DMS79 treated with DMSO at 0.1 percent for 48 hours (cell line): ENCODE measurements around the gene TNKS1BP1.

ENCODE experiments used
- DNase-seq: peaks from one replicate; lab custom pipeline; 2025; lab: John Stamatoyannopoulos, UW

The TNKS1BP1 gene

DNA sequence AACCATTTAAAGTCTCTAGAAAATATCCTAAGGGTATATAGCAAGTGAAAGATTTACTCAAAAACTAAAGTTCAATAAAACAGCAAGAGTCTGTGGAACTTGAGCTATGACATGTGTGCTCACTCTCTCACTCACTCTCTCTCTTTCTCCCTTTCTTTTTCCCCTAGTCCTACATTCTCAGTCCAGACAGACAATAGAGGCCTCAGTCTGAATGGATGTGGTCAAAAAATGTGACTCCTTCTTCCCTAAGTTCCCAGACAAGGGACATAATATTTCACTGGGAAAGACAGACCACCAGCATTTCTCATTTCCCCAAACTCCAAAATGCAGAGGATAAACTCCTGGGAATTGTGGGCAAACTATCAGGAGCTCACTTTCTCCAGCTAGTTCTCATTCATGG is 70.1 kb downstream of the TNKS1BP1 start:
- no peak for DNase-seq

DNA sequence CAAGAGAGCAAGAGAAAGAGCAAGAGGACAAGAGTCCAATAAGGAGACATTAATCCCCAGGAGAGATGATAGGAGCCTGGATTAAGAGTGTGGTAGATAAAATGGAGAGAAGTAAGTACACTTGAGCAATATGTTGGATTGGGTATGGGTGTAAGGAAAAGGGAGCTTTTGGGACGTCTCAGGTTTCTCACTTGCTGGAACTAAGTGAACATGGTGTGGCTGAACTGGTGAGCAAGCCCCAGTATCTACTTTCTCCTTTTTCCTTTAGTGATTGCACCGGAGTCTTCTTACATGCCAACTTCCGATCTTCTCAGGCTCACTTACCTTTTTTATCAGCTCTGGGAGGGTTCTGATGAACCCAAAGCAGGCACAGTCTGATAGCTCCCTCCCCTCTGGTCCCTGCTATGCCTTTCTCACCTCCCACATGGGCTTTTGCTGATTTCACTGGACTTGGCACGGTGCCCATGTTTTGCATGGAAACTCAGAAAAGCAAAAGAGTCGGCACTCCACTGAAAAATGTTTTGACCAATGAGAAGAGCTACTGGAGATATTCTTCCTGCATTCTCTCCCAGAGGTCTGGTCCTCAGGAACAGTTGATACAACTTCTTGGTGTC is 73.2 kb downstream of the TNKS1BP1 start:
- DNase-seq: no peak

DNA sequence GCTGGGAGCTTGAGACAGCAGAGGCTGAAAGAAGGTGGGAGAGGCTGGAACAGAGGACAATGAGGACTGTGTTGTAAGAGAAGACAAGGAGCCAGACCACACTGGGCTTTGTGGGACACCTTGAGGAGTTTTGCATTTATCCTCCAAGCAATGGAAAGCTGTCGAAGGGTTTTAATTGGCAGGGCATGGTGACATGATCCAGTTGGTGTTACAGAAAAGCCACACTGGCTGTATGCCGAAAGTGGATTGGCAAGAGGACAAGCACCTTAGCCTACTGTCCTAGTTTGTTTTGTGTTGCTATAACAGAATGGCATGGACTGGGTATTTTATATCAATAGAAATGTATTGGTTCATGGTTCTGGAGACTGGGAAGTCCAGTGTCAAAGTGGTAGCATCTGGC is 73.7 kb downstream of the TNKS1BP1 start:
- DNase-seq: no peak
